Measurements from ENCODE around the gene TGIF1.

- TF ChIP-seq CTCF (conservative IDR thresholded peaks at IDR 0.05; ENCODE audit: low read length), result no peak
- no peak for TF ChIP-seq EZH2phosphoT487 (IDR thresholded peaks at IDR 0.05; ENCODE audit: borderline replicate concordance)
Observed at GRCh38 chr18:3418083-3418482, 31.9 kb upstream of the TGIF1 start.

Data from Loucy (cell line).